ENCODE results near the gene RNF113B. TPM values are rescaled to one million over a fixed set of nuclear protein-coding genes. Genes with fewer than 3 reads are reported as not detected.

Gene RNF113B
- polyA plus RNA-seq, 4 donors: not detected

DNA sequence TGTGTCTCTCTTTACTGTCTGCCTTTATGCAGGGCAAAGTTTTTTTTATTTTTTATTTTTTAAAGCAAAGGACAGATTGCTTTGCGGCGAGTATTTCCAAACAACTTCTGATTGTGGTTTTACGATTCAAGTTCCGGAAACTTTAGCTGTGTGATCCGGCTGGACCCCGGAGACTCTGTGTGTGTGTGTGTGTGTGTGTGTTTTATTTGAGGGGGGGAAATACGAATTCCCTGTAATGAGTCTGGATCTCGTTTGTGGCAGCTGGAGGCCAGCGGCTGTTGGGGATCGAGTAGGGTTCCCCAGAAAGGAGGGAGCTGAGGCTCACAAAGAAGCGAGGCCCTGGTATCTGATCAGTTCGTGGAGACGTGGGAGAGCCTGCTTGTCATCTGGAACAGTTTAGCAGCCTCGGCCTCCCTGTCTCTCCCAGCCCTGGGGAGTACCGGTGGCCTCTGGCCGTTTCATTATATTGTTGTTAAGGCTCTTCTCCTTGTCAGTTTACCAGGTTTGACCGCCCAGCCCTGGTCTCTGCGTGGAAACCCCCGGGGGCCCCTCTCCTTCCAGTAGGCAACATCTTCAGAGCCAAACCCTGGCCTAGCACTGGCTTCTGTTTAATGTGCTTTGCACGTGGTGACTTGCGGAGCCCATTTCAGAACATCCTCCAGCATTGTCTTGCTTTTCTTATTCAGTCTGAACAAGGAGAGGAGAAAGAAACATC is 32.9 kb downstream of the RNF113B start:
- no peaks in the 10 kb centered on the region for H3K9me3 ChIP-seq (ENCODE audit: control insufficient read depth in 2 of 2, insufficient read depth in 1 of 2, low read depth in 1 of 2, low read length in 1 of 2)
- FAIRE-seq (no peak), DNase-seq (peak in 1 of 2 donors; percentile 63)
- peaks cover 0 to 4% (median 0%) of the 10 kb centered on the region in 3 donors for H3K36me3 ChIP-seq (ENCODE audit: control insufficient read depth in 3 of 3, insufficient read depth in 2 of 3, low read depth in 1 of 3, low read length in 3 of 3)
- H3K4me3 ChIP-seq (ENCODE audit: low read depth in 1 of 3, low read length in 3 of 3): peak overlapping the region; percentile 48 to 71 (median 68)
- H3K4me1 ChIP-seq (ENCODE audit: control insufficient read depth in 3 of 3, insufficient read depth in 2 of 3, low read depth in 1 of 3, low read length in 2 of 3): peaks cover 0 to 12% (median 0%) of the 10 kb centered on the region in 3 donors
- H3K27ac ChIP-seq (ENCODE audit: low read depth in 1 of 3, low read length in 2 of 3): peak overlapping the region in 2 of 3 donors; percentile 39 to 44
- WGBS, 3 donors: 7 to 12% (median 9%) methylated on average over 21 of the region's 21 CpGs
- H3K27me3 ChIP-seq (ENCODE audit: control insufficient read depth in 3 of 3, insufficient read depth in 3 of 3, low read length in 3 of 3): peaks cover 0 to 11% (median 0%) of the 10 kb centered on the region in 3 donors

GRCh38 chr13:98143601-98144026 is 33.5 kb downstream of the RNF113B start:
- peak overlapping the region; percentile 48 to 71 (median 68) for H3K4me3 ChIP-seq (ENCODE audit: low read depth in 1 of 3, low read length in 3 of 3)
- no peak for FAIRE-seq
- WGBS, 3 donors: 0 to 1% (median 0%) methylated on average over 30 to 60 of the region's 60 CpGs

DNA sequence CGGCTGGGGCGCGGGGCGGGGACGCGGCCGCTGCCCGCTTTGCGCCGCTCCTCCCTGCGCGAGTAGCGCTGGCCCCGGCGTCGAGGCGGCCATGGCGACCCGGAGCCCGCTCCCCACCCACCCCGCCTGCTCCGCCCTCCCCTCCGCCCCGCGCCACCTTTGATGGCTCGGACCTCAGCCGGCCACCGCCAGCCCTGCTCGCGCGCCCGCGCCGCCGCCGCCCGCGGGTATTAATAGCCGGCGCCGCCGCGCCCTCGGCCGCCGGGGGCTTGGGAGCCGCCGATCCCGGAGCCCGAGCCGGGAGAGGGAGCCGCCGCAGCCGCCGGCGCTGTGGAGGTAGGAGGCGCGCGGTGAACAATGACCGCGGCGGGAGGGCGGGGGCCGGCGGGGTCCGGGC is 33.9 kb downstream of the RNF113B start:
- Histone ChIP-seq H3K27ac (ENCODE audit: low read depth in 1 of 3, low read length in 2 of 3) (peak overlapping the region in 1 of 3 donors; percentile 39), H3K9me3 (ENCODE audit: control insufficient read depth in 2 of 2, insufficient read depth in 1 of 2, low read depth in 1 of 2, low read length in 1 of 2) (no peaks in the 10 kb centered on the region), H3K4me3 (ENCODE audit: low read depth in 1 of 3, low read length in 3 of 3) (peak overlapping the region; percentile 48 to 71 (median 68)), H3K36me3 (ENCODE audit: control insufficient read depth in 3 of 3, insufficient read depth in 2 of 3, low read depth in 1 of 3, low read length in 3 of 3) (no peaks in the 10 kb centered on the region), H3K27me3 (ENCODE audit: control insufficient read depth in 3 of 3, insufficient read depth in 3 of 3, low read length in 3 of 3) (peaks cover 0 to 11% (median 0%) of the 10 kb centered on the region in 3 donors), H3K4me1 (ENCODE audit: control insufficient read depth in 3 of 3, insufficient read depth in 2 of 3, low read depth in 1 of 3, low read length in 2 of 3) (peaks cover 0 to 12% (median 0%) of the 10 kb centered on the region in 3 donors)
- no peak for FAIRE-seq
- no peak for DNase-seq
- 1 to 2% (median 2%) methylated on average over 34 to 66 of the region's 66 CpGs for WGBS, 3 donors

More at GRCh38 chr13:98143601-98144026, 33.5 kb downstream of the RNF113B start:
- H3K9me3 ChIP-seq (ENCODE audit: control insufficient read depth in 2 of 2, insufficient read depth in 1 of 2, low read depth in 1 of 2, low read length in 1 of 2): no peaks in the 10 kb centered on the region
- peak overlapping the region in 1 of 3 donors; percentile 39 for H3K27ac ChIP-seq (ENCODE audit: low read depth in 1 of 3, low read length in 2 of 3)
- DNase-seq: no peak
- H3K27me3 ChIP-seq (ENCODE audit: control insufficient read depth in 3 of 3, insufficient read depth in 3 of 3, low read length in 3 of 3): peaks cover 0 to 11% (median 0%) of the 10 kb centered on the region in 3 donors
- no peaks in the 10 kb centered on the region for H3K36me3 ChIP-seq (ENCODE audit: control insufficient read depth in 3 of 3, insufficient read depth in 2 of 3, low read depth in 1 of 3, low read length in 3 of 3)
- H3K4me1 ChIP-seq (ENCODE audit: control insufficient read depth in 3 of 3, insufficient read depth in 2 of 3, low read depth in 1 of 3, low read length in 2 of 3): peaks cover 0 to 12% (median 0%) of the 10 kb centered on the region in 3 donors

DNA sequence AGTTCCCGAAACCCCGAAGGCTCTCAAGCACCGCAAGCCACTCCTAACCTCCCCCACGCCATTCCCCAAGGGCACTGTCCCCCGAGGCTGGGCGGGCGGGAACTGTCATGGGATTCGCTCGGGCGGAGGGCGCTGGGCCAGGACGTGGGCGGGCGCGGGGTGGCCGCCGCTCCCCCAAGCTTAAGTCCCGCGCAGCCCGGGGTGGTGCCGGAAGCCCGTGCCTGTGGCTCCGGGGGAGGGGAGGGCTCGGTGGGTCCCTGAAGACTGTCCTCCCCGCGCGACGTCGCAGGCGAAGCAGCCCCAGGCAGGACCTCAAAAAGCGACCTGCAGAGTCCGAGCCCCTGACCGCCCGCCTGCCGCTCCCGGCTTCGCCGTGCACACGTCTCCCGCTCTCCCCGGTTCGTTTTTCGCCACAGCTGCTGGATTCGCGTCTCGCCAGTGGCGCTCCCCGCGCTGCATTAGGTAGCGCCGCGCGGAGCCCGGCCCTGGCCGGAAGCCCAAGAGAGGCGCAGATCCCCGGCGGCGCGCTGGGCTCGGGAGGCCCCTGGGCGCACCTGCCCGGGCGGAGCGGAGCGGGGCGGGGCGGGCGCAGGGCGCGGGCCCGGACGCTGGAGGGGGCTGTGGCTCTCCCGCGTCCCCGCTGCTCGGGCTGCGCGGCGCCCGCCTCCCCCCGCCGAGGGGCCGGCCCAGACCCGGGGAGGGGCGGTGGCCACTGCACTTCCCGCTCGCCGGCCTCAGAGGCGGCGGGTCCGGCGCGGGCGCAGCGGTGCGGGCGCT is 34.5 kb downstream of the RNF113B start, which contains the start of gene FARP1:
Gene FARP1 (plus strand): TSS at position 715 of the 777 bp plus-strand sequence. CDS start 70,149 bp downstream, outside the sequence.
- H3K4me3 ChIP-seq (ENCODE audit: low read depth in 1 of 3, low read length in 3 of 3): peak within 1 kb of the TSS; percentile 62 to 71 (median 68)
- peak within 1 kb of the TSS in 2 of 3 donors; percentile 39 to 70 for H3K27ac ChIP-seq (ENCODE audit: low read depth in 1 of 3, low read length in 2 of 3)
- H3K27me3 ChIP-seq (ENCODE audit: control insufficient read depth in 3 of 3, insufficient read depth in 3 of 3, low read length in 3 of 3): peaks cover 0 to 11% (median 0%) of the 10 kb centered on the region in 3 donors
- H3K36me3 ChIP-seq (ENCODE audit: control insufficient read depth in 3 of 3, insufficient read depth in 2 of 3, low read depth in 1 of 3, low read length in 3 of 3): no peaks in the 10 kb centered on the region
- FAIRE-seq (no peak), DNase-seq (peak; percentile 67 to 92)
- peaks cover 0 to 12% (median 0%) of the 10 kb centered on the region in 3 donors for H3K4me1 ChIP-seq (ENCODE audit: control insufficient read depth in 3 of 3, insufficient read depth in 2 of 3, low read depth in 1 of 3, low read length in 2 of 3)
- 0 to 1% (median 1%) methylated on average over 45 to 98 of the region's 98 CpGs for WGBS, 3 donors
- no peaks in the 10 kb centered on the region for H3K9me3 ChIP-seq (ENCODE audit: control insufficient read depth in 2 of 2, insufficient read depth in 1 of 2, low read depth in 1 of 2, low read length in 1 of 2)

- peaks cover 0 to 11% (median 0%) of the 10 kb centered on the region in 3 donors for H3K27me3 ChIP-seq (ENCODE audit: control insufficient read depth in 3 of 3, insufficient read depth in 3 of 3, low read length in 3 of 3)
- H3K36me3 ChIP-seq (ENCODE audit: control insufficient read depth in 3 of 3, insufficient read depth in 2 of 3, low read depth in 1 of 3, low read length in 3 of 3): no peaks in the 10 kb centered on the region
- 25 to 36% (median 26%) methylated on average over 24 to 27 of the region's 27 CpGs for WGBS, 3 donors
- no peaks in the 10 kb centered on the region for H3K9me3 ChIP-seq (ENCODE audit: control insufficient read depth in 2 of 2, insufficient read depth in 1 of 2, low read depth in 1 of 2, low read length in 1 of 2)
- H3K4me1 ChIP-seq (ENCODE audit: control insufficient read depth in 3 of 3, insufficient read depth in 2 of 3, low read depth in 1 of 3, low read length in 2 of 3): peaks cover 0 to 12% (median 0%) of the 10 kb centered on the region in 3 donors
- H3K27ac ChIP-seq (ENCODE audit: low read depth in 1 of 3, low read length in 2 of 3): no peak overlapping the region
- DNase-seq (no peak), FAIRE-seq (no peak)
- peak overlapping the region in 2 of 3 donors; percentile 62 to 71 for H3K4me3 ChIP-seq (ENCODE audit: low read depth in 1 of 3, low read length in 3 of 3)
Observed at GRCh38 chr13:98141509-98142379, 35.3 kb downstream of the RNF113B start.

DNA sequence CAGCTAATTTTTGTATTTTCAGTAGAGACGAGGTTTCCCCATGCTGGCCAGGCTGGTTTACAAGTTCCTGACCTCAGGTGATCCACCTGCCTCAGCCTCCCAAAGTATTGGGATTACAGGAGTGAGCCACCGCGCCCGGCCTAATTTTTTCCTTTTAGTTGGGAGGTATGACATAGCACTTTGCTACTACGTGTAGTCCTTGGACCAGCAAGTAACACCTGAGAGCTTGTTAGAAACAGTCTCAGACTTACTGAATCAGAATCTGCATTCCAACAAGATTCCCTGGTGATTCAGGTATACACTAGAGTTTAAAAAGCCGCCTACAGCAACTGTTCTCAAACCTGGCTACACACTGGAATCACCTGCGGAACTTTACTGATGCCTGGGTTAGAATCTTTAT is 36.0 kb downstream of the RNF113B start:
- H3K4me3 ChIP-seq (ENCODE audit: low read depth in 1 of 3, low read length in 3 of 3): no peak overlapping the region
- no peaks in the 10 kb centered on the region for H3K9me3 ChIP-seq (ENCODE audit: control insufficient read depth in 2 of 2, insufficient read depth in 1 of 2, low read depth in 1 of 2, low read length in 1 of 2)
- H3K27ac ChIP-seq (ENCODE audit: low read depth in 1 of 3, low read length in 2 of 3): no peak overlapping the region
- no peaks in the 10 kb centered on the region for H3K36me3 ChIP-seq (ENCODE audit: control insufficient read depth in 3 of 3, insufficient read depth in 2 of 3, low read depth in 1 of 3, low read length in 3 of 3)
- peaks cover 0 to 12% (median 0%) of the 10 kb centered on the region in 3 donors for H3K4me1 ChIP-seq (ENCODE audit: control insufficient read depth in 3 of 3, insufficient read depth in 2 of 3, low read depth in 1 of 3, low read length in 2 of 3)
- H3K27me3 ChIP-seq (ENCODE audit: control insufficient read depth in 3 of 3, insufficient read depth in 3 of 3, low read length in 3 of 3): peaks cover 0 to 11% (median 0%) of the 10 kb centered on the region in 3 donors
- 86 to 95% (median 94%) methylated on average over 7 of the region's 7 CpGs for WGBS, 3 donors
- FAIRE-seq (no peak), DNase-seq (no peak)

GRCh38 chr13:98134901-98135300 is 42.2 kb downstream of the RNF113B start:
- FAIRE-seq (no peak), DNase-seq (no peak)
- H3K9me3 ChIP-seq (ENCODE audit: control insufficient read depth in 2 of 2, insufficient read depth in 1 of 2, low read depth in 1 of 2, low read length in 1 of 2): no peaks in the 10 kb centered on the region
- H3K27ac ChIP-seq (ENCODE audit: low read depth in 1 of 3, low read length in 2 of 3): no peak overlapping the region
- 91 to 97% (median 95%) methylated on average over 1 of the region's 1 CpG for WGBS, 3 donors
- H3K4me3 ChIP-seq (ENCODE audit: low read depth in 1 of 3, low read length in 3 of 3): no peak overlapping the region
- no peaks in the 10 kb centered on the region for H3K36me3 ChIP-seq (ENCODE audit: control insufficient read depth in 3 of 3, insufficient read depth in 2 of 3, low read depth in 1 of 3, low read length in 3 of 3)
- peaks cover 0 to 3% (median 0%) of the 10 kb centered on the region in 3 donors for H3K27me3 ChIP-seq (ENCODE audit: control insufficient read depth in 3 of 3, insufficient read depth in 3 of 3, low read length in 3 of 3)
- H3K4me1 ChIP-seq (ENCODE audit: control insufficient read depth in 3 of 3, insufficient read depth in 2 of 3, low read depth in 1 of 3, low read length in 2 of 3): no peaks in the 10 kb centered on the region

Measured in small intestine (tissue), 7 donors.